H1 (cell line): ENCODE results near the gene CEP152.

Experiments used
- CHD2 ChIP-seq: IDR thresholded peaks from 2 replicates; pipeline ENCODE4 v1.6.1; 2012; ENCODE audit warnings: low read length, improper control_type of control experiment
- CTCF ChIP-seq, 3 experiments: IDR thresholded peaks; 1 replicate in 2 of 3; 2 replicates in 1 of 3; pipeline versions ENCODE4 v1.5.1 to v1.6.1; 2011; ENCODE audit warnings: low read length in 3 of 3, mild to moderate bottlenecking in 3 of 3, inconsistent platforms in 2 of 3, low read depth in 1 of 3, moderate library complexity in 1 of 3; ENCODE audit not compliant: insufficient read depth in 1 of 3; ENCODE audit errors: control extremely low read depth in 1 of 3
- EP300 ChIP-seq, 2 experiments: IDR thresholded peaks; 1 replicate in 1 of 2; 2 replicates in 1 of 2; pipeline ENCODE4 v1.6.1; 2011 to 2012; ENCODE audit warnings: low read depth in 2 of 2, low read length in 2 of 2, mild to moderate bottlenecking in 2 of 2, borderline replicate concordance in 1 of 2, inconsistent platforms in 1 of 2, moderate library complexity in 1 of 2
- EZH2 ChIP-seq: fragments of 200-600 bp; sonication (generic); IDR thresholded peaks from 2 replicates; pipeline ENCODE4 v1.7.1; 2012; ENCODE audit warnings: low read depth, mild to moderate bottlenecking, moderate library complexity, low read length, inconsistent platforms; ENCODE audit not compliant: severe bottlenecking
- JUND ChIP-seq: IDR thresholded peaks from 2 replicates; pipeline ENCODE4 v1.6.1; 2011; ENCODE audit warnings: mild to moderate bottlenecking, improper control_type of control experiment, low read length
- MAX ChIP-seq: IDR thresholded peaks from 2 replicates; pipeline ENCODE4 v1.6.1; 2012; ENCODE audit warnings: inconsistent platforms
- POLR2AphosphoS5 ChIP-seq: IDR thresholded peaks from 2 replicates; pipeline ENCODE4 v1.6.1; 2011; ENCODE audit warnings: low read depth, low read length
- RXRA ChIP-seq: IDR thresholded peaks from 2 replicates; pipeline ENCODE4 v1.6.1; 2011; ENCODE audit warnings: low read depth, mild to moderate bottlenecking, low read length, moderate library complexity; ENCODE audit not compliant: insufficient read depth
- SIN3A ChIP-seq, 2 experiments: IDR thresholded peaks in 1 of 2; conservative IDR thresholded peaks in 1 of 2; 2 replicates each; pipeline ENCODE4 v1.6.1; 2011 to 2012; ENCODE audit warnings: low read length in 2 of 2, improper control_type of control experiment in 1 of 2, low read depth in 1 of 2, mild to moderate bottlenecking in 1 of 2
- SRF ChIP-seq: IDR thresholded peaks from 2 replicates; pipeline ENCODE4 v1.6.1; 2011; ENCODE audit warnings: mild to moderate bottlenecking, low read depth, low read length, moderate library complexity
- ZNF274 ChIP-seq: IDR thresholded peaks from 2 replicates; pipeline ENCODE4 v1.7.0; 2012; ENCODE audit warnings: low read length, borderline replicate concordance; ENCODE audit errors: extremely low read depth

GRCh38 chr15:48845123-48845522, 34.3 kb upstream of the CEP152 start:
- TF ChIP-seq SIN3A (conservative IDR thresholded peaks at IDR 0.05 in 1 of 2, IDR thresholded peaks at IDR 0.05 in 1 of 2; ENCODE audit: low read depth in 1 of 2, low read length in 2 of 2) (no peak), JUND (no peak), CTCF (IDR thresholded peaks at IDR 0.05; ENCODE audit: control extremely low read depth in 1 of 3, insufficient read depth in 1 of 3, low read depth in 1 of 3, low read length in 3 of 3) (no peak), EZH2 (no peak), ZNF274 (no peak), CHD2 (no peak), POLR2AphosphoS5 (no peak), EP300 (IDR thresholded peaks at IDR 0.05; ENCODE audit: borderline replicate concordance in 1 of 2, low read depth in 2 of 2, low read length in 2 of 2) (no peak), MAX (no peak), SRF (no peak), RXRA (no peak)
